HG02571 (cell line): ENCODE measurements around the gene ESYT2.

ENCODE experiments used
- ATAC-seq: cut with Tn5 transposase; IDR thresholded peaks from one replicate; pipeline ENCODE4 v1.9.1; 2021; ENCODE audit warnings: mild to moderate bottlenecking, moderate library complexity; ENCODE audit not compliant: unreplicated experiment

ESYT2 gene

DNA sequence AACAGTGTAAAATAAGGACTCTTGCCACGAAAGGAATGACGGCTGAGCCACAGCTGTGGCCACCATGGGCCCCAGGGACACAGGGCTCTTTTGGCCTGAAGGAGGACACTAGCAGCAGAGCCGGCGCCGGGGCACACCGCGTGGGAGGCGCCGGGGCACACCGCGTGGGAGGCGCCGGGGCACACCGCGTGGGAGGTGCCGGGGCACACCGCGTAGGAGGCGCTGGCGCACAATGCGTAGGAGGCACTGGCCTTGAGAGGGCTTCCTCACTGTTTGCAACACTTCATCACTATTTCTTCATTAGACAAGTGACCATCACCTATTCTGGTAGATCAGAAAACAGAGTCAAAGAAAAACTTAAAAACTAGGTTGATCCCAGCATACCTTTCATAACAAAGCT, 23.4 kb downstream of the ESYT2 start:
- no peak for ATAC-seq

DNA sequence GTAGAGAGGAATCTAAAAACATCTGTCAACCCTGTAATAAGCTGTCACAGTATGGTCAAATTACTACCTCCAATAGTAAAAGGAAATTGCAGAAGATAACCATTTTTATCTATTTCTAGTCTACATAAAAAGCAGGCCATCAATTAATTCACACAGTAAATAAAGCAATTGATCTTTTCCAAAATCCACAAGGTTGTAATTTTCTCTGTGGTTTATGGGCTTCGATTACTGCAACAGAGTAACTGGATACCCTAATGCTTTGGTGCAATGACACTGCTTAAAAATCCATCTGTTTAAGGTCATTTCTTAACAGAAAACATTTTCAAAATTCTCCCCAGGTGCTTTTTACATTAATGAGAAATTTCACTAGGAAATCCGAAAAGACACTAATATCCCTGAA, 23.9 kb downstream of the ESYT2 start:
- no peak for ATAC-seq

DNA sequence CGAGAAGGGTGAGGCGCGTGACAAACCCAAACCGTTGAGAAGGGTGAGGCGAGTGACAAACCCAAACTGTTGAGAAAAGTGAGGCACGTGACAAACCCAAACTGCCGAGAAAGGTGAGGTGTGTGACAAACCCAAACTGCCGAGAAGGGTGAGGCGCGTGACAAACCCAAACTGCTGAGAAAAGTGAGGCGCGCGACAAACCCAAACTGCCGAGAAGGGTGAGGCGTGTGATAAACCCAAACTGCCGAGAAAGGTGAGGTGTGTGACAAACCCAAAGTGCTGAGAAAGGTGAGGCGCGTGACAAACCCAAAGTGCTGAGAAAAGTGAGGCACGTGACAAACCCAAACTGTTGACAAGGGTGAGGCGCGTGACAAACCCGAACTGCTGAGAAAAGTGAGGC, 25.0 kb downstream of the ESYT2 start:
- ATAC-seq = no peak

DNA sequence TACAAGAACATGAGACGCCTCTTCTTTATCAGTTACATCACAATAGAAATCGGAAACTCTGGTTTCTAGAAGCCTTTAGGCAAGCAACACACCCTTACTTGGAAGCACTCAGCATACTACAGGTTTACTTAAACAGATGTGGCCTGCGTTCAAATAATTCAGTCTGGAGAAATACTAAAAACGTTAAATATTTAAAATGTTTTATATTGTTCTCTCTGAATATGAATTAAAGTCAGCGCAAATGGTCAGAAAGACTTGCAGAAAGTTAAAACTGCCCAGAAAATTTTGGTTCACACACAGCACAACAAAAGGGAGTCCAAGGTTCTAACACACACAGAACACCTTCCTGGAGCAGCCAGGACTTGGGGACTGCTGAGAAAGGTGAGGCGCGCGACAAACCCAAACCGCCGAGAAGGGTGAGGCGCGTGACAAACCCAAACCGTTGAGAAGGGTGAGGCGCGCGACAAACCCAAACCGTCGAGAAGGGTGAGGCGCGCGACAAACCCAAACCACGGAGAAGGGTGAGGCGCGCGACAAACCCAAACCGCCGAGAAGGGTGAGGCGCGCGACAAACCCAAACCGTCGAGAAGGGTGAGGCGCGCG, 25.8 kb downstream of the ESYT2 start:
- ATAC-seq = no peak

DNA sequence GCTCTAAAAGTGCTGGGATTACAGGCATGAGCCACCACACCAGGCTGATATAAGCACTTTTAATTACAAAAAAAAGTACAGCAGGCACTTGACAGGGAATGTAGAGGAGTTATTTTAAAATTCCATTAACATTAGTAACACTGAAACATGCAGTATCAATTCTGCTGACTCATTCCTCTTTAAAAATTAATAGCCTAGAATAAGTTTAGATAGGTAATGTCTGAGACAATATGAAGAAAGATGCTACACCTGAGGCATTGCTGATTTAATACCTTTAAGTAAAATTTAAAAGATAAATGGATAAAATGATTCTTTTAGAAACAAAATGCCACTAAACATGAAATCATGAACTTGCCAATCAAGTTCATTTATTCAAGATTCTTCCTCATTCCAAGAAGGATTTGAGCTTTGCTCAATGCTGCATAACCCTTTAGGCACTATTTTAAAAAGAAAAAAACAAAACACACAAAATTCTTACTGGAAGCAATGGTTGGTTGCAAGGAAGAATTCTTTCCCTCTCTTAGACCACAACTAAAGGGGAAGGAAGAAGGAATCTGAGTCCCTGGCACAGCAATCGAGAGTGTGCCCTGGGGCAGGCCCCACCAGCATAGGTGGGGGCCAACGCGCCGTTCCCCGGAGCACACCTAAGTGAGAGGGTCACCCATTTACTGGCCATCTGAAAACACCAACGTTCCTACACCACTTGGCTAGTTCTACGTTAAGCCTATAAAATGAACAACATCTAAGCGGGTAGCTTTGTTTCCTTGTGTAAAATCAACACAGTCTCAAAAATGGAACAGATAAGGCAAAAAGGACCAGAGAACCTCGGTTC, 26.6 kb downstream of the ESYT2 start:
- ATAC-seq = no peak

DNA sequence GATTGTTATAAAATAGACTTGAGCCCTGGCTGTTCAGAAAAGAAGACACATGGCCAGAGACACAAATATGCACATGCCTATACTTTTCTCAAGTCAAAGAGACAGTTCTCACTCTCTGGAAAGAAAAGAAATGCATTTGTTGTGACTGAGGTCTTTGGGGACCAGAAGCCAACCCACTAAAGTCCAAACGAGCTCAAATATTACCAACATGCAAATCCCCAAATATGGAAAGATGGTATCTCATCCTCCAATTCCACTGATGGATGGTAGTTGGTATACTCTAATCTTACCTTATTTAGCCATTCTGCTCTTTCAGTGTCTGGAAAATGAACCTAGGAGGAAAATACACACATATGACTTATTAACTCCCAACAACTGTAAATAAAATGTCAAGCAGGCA, 30.6 kb downstream of the ESYT2 start:
- ATAC-seq = no peak

DNA sequence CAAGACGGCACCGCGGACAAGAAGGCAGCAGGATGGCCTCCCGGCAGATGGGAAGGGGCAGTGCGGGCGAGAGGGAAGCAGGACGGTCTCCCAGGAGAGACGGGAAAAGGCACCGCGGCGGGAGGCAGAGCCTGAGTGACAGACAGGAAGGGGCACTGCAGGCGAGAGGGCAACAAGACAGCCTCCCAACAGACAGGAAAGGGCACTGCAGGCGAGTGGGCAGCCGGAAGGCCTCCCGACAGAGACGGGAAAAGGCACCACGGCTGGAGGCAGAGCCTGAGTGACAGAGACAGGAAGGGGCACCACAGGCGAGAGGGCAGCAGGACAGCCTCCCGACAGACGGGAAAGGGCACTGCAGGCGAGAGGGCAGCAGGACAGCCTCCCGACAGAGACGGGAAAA, 32.6 kb downstream of the ESYT2 start:
- ATAC-seq = no peak

DNA sequence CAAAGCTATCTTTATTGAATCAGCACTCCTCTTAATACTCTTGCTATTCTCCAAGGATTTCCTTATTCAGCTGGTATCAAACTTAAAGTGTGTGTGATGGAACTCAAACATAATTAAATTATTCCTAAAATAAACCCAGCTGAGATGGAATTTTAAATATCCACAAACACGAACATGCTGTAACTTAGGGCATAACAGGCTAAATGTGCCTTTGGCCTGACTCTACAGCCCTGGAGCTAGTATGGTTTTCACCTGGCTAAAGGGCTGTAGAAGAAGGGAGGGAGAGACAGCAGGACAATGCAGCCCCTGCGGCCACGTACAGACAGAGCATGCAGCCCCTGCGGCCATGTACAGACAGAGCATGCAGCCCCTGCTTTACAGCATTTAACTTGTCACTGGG, 34.0 kb downstream of the ESYT2 start:
- ATAC-seq = no peak

DNA sequence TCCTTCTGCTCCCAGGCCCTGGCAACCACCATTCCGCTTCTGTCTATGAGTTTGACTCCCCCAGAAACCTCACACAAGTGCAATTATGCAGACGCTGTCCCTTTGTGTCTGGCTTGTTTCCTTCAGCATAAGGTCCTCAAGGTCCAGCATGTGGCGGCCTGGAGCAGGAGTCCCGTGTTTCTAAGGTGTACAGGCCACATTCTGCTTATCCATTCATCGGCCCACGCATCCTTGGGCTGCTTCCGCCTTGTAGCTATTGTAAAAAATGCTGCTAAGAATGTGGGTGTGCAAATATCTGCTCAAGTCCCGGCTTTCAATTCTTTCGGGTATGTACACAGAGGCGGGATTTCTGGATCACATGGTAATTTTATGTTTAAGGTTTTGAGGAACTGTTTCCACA, 38.2 kb downstream of the ESYT2 start:
- ATAC-seq = no peak

DNA sequence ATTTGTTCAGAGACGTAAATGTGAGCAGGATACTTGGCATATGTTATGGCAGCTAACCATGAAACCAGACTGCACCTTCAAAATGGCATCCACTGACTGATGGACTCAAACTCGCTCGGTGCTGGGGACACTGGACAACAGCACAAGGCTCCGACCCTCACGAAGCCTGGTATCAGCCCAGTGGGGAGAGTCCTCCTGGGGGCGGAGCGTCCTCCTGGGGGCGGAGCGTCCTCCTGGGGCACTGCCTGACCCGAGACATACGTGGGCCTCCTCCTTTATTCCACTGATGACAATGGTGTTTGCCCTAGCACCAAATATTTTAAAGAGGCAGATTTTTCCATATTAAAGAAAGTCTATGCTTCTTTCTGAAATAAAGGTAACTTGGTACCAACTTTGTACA, 39.5 kb downstream of the ESYT2 start:
- no peak for ATAC-seq

DNA sequence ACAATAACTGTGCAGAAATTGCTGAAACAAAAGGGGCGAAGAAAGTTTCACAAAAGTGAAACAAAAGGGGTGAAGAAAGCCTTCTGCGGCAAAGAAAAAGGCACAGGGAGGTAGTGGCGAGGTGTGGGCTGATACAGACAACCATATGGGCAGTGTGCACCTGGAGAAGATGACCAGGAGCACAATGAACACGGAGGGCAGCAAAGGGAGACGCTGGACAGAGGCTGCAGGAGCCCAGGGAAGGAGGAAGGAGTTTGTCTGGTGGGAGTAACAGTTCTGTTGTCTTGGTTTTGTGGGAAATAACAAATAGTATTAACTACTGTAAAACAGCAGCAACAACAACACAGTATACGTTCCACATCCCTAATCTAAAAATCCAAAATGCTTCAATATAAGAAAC, 42.4 kb downstream of the ESYT2 start:
- ATAC-seq = no peak

DNA sequence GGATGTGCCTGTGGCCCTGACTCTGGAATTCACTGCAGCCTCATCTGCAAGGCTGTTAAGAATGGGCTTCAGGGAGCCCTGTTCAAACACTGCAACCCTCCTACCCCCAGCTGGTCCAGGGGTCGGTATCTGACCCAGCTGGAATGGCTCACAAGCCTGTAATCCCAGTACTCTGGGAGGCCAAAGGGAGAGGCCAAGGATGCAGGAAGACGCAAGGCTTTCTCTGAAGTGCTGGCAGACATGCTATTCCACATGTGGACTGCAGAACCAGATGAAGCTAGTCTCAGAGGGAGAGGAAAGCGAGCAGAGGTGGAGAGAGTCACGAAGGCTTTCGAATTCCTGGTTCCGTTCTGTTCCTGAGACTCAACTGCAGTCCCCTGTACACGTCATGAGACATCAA, 45.0 kb downstream of the ESYT2 start:
- no peak for ATAC-seq

DNA sequence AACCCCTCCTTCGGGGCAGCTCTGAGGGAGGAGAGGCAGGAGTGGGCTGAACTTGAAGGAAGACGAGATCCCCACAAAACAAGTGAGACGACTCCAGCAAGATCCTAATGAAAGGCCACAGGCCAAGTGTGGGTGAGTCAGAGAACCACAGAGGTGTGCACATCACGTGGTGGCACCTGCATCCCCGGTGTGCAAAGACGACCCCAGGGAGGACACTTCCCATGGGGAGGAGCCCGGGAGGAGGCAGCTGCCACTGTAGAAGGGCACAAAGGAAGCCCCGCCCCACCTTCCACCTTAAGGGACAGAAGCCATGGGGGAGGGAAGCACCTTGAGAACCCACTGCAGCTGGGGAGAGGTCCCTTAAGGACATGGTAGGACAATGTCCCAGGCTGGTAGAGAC, 45.7 kb downstream of the ESYT2 start:
- ATAC-seq = no peak

DNA sequence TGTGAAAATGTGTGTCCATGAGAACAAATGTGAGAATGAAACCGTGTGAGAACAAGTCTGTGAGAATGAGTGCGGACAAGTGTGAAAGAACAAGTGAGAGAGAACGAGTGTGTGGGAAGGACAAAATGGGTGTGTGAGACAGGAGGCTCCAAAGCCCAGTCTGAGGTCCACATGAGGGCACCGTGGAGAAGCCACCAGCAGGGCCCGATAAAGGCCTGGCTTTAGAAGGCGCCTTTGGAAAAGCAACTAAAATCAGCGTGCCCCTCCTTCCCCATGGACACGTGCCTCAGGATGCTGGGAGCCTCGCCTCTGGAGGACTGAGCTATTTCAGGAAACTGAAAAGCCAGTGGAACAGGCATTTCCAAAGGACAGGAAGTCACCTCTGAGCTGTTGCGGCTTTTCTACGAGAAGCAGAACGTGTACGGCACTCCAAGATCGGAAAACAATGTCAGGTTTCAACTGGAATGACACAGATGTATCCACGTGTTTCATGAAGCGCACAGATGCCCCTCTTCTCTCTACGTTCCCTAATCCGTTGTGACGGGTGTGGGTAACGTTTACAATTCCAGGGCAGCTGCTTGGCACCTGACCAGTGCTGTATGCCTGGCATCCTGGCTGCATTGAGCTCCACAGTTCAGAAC, 46.4 kb downstream of the ESYT2 start:
- no peak for ATAC-seq

DNA sequence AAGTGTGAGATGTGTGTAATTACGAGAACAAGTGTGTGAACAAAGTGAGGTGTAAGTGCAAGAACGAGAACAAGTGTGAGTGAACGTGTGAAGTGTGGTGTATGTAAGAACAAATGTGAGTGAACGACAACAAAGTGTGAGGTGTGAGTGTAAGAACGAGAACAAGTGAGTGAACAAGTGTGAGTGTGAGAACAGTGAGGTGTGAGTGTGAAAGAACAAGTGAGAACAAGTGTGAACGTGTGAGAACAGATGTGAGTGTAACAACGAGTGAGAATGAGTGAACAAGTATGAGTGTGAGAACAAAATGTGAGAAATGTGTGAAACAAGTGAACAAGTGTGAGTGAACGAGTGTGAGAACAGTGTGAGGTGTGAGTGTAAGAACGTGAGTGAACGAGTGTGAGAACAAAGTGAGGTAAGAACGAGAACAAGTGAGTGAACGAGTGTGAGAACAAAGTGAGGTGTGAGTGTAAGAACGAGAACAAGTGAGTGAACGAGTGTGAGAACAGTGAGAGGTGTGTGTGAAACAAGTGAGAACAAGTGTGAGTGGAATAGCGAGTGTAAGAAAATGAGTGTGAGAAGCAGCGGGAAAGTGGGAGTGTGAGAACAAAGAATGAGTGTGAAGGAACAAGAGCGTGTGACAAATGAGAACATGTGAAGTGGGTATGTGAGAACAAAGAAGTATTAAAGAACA, 47.2 kb downstream of the ESYT2 start:
- no peak for ATAC-seq

DNA sequence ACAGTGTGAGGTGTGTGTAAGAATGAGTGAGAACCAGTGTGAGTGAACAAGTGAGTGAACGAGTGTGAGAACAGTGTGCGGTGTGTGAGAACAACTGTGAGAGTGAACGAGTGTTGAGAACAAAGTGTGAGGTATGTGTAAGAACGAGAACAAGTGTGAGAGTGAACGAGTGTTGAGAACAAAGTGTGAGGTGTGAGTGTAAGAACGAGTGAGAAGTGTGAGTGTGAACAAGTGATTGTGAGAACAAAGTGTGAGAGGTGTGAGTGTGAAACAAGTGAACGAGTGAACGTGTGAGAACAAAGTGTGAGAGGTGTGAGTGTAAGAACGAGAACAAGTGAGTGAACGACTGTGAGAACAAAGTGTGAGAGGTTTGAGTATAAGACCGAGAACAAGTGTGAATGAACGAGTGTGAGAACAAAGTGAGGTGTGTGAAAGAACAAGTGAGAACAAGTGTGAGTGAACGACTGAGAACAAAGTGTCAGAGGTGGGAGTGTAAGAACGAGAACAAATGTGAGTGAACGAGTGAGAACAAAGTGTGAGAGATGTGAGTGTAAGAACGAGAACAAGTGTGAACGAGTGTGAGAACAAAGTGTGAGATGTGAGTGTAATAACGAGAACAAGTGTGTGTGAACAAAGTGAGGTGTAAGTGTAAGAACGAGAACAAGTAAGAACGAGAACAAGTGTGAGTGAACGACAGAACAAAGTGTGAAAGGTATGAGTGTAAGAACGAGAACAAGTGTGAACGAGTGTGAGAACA, 47.9 kb downstream of the ESYT2 start:
- no peak for ATAC-seq

DNA sequence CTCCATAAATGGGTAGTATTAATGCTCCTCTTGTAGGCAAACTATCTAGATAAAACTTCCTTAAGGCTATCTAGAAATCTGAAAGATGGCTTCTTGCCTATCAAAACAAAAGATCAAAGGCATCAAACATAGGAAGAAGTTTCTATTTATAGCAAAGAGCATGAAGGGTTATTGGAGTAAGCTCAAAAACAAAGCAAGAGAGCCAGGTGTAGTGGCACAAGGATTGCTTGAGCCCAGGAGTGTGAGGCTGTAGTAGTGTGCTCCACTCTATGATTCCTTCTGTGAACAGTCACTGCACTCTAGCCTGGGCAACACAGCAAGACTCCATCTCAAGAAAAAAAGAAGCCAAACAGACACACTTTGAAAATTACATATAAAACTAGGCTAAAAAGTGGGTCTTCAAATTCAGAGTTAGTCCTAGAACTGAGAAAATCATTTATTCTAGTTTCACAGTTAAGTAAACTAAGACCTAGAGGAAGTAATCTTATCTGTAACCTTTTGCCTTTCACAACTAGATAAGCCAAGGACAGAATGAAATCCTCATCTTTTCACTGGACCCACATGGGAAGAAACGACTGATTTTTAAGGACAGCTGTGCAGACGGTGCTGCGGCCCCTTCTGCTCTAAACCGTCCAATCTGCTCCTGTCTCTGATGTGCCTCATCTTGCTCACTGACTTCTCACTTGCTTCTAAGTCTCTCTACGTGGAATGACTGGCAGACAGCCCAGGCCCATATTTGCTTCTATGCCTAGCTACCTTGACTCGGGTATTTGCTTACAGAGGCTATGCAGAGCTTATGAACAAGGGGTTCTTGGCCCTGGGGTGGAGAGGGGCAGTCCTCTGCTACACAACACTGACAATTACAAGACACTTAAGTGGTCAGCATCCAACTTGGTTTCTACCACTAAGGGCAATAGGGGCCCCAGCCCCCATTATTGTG, 50.0 kb downstream of the ESYT2 start:
- no peak for ATAC-seq

DNA sequence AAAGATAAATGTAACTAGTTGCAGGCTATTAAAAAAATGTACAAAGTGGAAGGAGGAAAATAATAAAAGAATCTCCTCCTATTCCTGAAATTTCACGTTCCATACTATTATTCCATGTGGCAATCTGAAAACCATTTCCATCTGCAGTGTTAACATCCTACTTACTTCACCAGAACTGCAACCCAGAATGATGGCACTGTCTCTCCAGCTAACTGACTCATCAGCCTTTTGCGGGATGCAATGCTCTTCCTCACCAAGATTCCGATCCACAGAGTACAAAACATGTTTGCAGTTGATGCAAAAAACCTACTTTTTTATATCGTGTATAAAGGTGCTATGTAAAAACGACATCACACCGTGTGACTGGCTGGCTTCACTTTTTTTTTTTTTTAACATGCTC, 50.8 kb downstream of the ESYT2 start:
- no peak for ATAC-seq

DNA sequence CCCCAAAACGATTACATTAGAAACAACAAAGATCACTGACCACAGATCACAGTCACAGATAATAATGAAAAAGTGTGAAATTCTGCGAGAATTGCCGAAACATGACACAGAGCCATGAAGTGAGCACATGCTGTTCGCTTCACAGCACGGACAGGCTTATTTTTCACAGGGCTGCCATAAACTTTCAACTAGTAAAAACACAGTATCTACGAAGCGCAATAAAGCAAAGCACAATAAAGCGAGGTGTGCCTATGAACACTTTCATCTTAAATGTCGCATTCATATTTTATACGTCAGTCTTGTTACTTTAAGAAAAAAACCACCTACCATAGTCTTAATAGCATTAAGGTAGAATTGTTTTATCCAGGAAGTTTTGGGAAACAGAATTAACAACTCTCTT, 51.5 kb downstream of the ESYT2 start:
- no peak for ATAC-seq

DNA sequence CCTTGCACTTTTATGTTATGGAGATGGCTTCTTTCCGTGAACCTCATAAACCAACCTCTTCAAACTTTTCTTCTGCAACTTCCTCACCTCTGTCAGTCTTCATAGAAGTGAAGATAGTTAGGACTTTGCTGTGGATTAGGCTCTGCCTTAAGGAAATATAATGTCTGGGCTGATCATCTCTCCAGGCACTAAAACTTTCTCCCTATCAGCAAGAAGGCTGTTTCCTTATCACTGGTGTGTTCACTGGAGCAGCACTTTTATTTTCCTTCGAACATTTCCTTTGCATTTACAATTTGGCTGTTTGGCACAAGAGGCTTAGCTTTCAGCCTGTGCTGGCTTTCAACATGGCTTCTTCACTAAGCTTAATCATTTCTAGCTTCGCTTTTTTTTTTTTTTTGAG, 52.8 kb downstream of the ESYT2 start:
- ATAC-seq = no peak
